Measurements from ENCODE around the gene ATP11C. TPM values are rescaled to one million over a fixed set of nuclear protein-coding genes. Genes with fewer than 3 reads are reported as not detected.

Gene ATP11C
- 16.2 TPM for total RNA-seq (2013)
- polyA plus RNA-seq (1 to 10 TPM; 1.6 to 6.7 (median 2.5) TPM), polyA minus RNA-seq (6.2 and 8.9 TPM in 2 replicates), total RNA-seq (41.0 to 112 (median 53.4) reads per million in 11 experiments)

GRCh38 chrX:139932901-139933796 lies at the start of gene ATP11C:
TSS of gene ATP11C (minus strand) at chrX:139933053. CDS start at chrX:139932042, 1,011 bp downstream.
- peak within 1 kb of the TSS; percentile 81 to 88 for H3K4me3 Mint-ChIP-seq
- TF ChIP-seq CTCF (IDR thresholded peaks at IDR 0.05): no peak
- Histone ChIP-seq H3K79me2 (ENCODE audit: insufficient read depth, low read length) (peaks cover 16% of the 10 kb centered on the region), H3K9ac (ENCODE audit: insufficient read depth, low read length, poor library complexity, severe bottlenecking) (peak within 1 kb of the TSS; percentile 83), H3K27ac (ENCODE audit: low read depth in 1 of 2, low read length in 2 of 2) (peak within 1 kb of the TSS; percentile 78 to 85), H4K20me1 (ENCODE audit: insufficient read depth, low read length) (peaks cover 24% of the 10 kb centered on the region), H3K4me1 (ENCODE audit: control insufficient read depth in 1 of 2, insufficient read depth in 2 of 2, low read length in 2 of 2) (peaks cover 8 to 12% of the 10 kb centered on the region in 2 donors), H3K4me3 (replicated peaks in 1 of 3; ENCODE audit: low read depth in 2 of 3, low read length in 3 of 3) (peak within 1 kb of the TSS; percentile 79 to 86 (median 83)), H2AFZ (ENCODE audit: insufficient read depth, low read depth, low read length, poor library complexity, severe bottlenecking) (peak within 1 kb of the TSS; percentile 78), H3K36me3 (replicated peaks in 1 of 2; ENCODE audit: control insufficient read depth in 1 of 2, insufficient read depth in 2 of 2, low read length in 2 of 2) (no peaks in the 10 kb centered on the region), H3K27me3 (ENCODE audit: control insufficient read depth in 2 of 2, insufficient read depth in 2 of 2, low read length in 2 of 2) (no peaks in the 10 kb centered on the region), H3K4me2 (replicated peaks; ENCODE audit: extremely low read depth, low read length, poor library complexity, severe bottlenecking) (peak within 1 kb of the TSS; percentile 70), H3K9me3 (replicated peaks in 1 of 2; ENCODE audit: control insufficient read depth in 1 of 2, insufficient read depth in 1 of 2, low read length in 2 of 2) (no peaks in the 10 kb centered on the region)
- intact Hi-C loops (cut with micrococcal nuclease): no loop called here
- DNase-seq: peak; percentile 71 to 85 (median 75)
- H3K27me3 Mint-ChIP-seq (ENCODE audit: low read depth in 3 of 3): peaks cover 0 to 4% (median 0%) of the 10 kb centered on the region in 3 donors
- H3K4me1 Mint-ChIP-seq: peaks cover 20% of the 10 kb centered on the region
- WGBS (ENCODE audit: insufficient coverage): no CpG with 5 or more reads among the region's 52 CpGs
- H3K27ac Mint-ChIP-seq: peak within 1 kb of the TSS; percentile 84 to 94 (median 91)
- peaks cover 0 to 12% (median 2%) of the 10 kb centered on the region in 7 donors for H3K9me3 Mint-ChIP-seq
- H3K36me3 Mint-ChIP-seq: peaks cover 0 to 3% of the 10 kb centered on the region in 2 donors

- Histone ChIP-seq H3K4me3 (replicated peaks in 1 of 3; ENCODE audit: low read depth in 2 of 3, low read length in 3 of 3) (no peak overlapping the region), H4K20me1 (ENCODE audit: insufficient read depth, low read length) (no peaks in the 10 kb centered on the region), H3K9me3 (replicated peaks in 1 of 2; ENCODE audit: control insufficient read depth in 1 of 2, insufficient read depth in 1 of 2, low read length in 2 of 2) (no peaks in the 10 kb centered on the region), H3K27ac (ENCODE audit: low read depth in 1 of 2, low read length in 2 of 2) (no peak overlapping the region), H3K79me2 (ENCODE audit: insufficient read depth, low read length) (no peaks in the 10 kb centered on the region), H2AFZ (ENCODE audit: insufficient read depth, low read depth, low read length, poor library complexity, severe bottlenecking) (no peak overlapping the region), H3K27me3 (ENCODE audit: control insufficient read depth in 2 of 2, insufficient read depth in 2 of 2, low read length in 2 of 2) (peaks cover 7 to 8% of the 10 kb centered on the region in 2 donors), H3K4me1 (ENCODE audit: control insufficient read depth in 1 of 2, insufficient read depth in 2 of 2, low read length in 2 of 2) (no peaks in the 10 kb centered on the region), H3K4me2 (replicated peaks; ENCODE audit: extremely low read depth, low read length, poor library complexity, severe bottlenecking) (no peak overlapping the region), H3K9ac (ENCODE audit: insufficient read depth, low read length, poor library complexity, severe bottlenecking) (no peak overlapping the region), H3K36me3 (replicated peaks in 1 of 2; ENCODE audit: control insufficient read depth in 1 of 2, insufficient read depth in 2 of 2, low read length in 2 of 2) (no peaks in the 10 kb centered on the region)
- Mint-ChIP-seq H3K4me1 (no peaks in the 10 kb centered on the region), H3K27me3 (ENCODE audit: low read depth in 3 of 3) (peaks cover 11 to 24% (median 19%) of the 10 kb centered on the region in 3 donors), H3K36me3 (no peaks in the 10 kb centered on the region), H3K9me3 (peaks cover 0 to 10% (median 0%) of the 10 kb centered on the region in 7 donors), H3K4me3 (no peak overlapping the region), H3K27ac (no peak overlapping the region)
- no peak for TF ChIP-seq CTCF (IDR thresholded peaks at IDR 0.05)
- no CpG with 5 or more reads among the region's 3 CpGs for WGBS (ENCODE audit: insufficient coverage)
- no peak for DNase-seq
- intact Hi-C loops (cut with micrococcal nuclease): no loop called here
These were observed 41.6 kb upstream of the ATP11C start for GRCh38 chrX:139974471-139974870.
